ENCODE measurements around the gene PLEKHH2. TPM values are rescaled to one million over a fixed set of nuclear protein-coding genes. Genes with fewer than 3 reads are reported as not detected.

PLEKHH2 gene
- polyA plus RNA-seq, 3 donors = not detected

- peaks cover 3 to 23% (median 17%) of the 10 kb centered on the region in 3 donors for H3K27me3 Mint-ChIP-seq (ENCODE audit: low read depth in 3 of 3)
- no peak for DNase-seq
- H3K27ac Mint-ChIP-seq = no peak overlapping the region
- no peak overlapping the region for H3K4me3 ChIP-seq (replicated peaks in 1 of 3; ENCODE audit: low read depth in 2 of 3, low read length in 3 of 3)
- no peaks in the 10 kb centered on the region for H3K36me3 Mint-ChIP-seq
- H3K79me2 ChIP-seq (ENCODE audit: insufficient read depth, low read length) = no peaks in the 10 kb centered on the region
- no CpG with 5 or more reads among the region's 2 CpGs for WGBS (ENCODE audit: insufficient coverage)
- TF ChIP-seq CTCF (IDR thresholded peaks at IDR 0.05) = no peak
- H3K9me3 ChIP-seq (replicated peaks in 1 of 2; ENCODE audit: control insufficient read depth in 1 of 2, insufficient read depth in 1 of 2, low read length in 2 of 2) = no peaks in the 10 kb centered on the region
- no peaks in the 10 kb centered on the region for H3K4me1 Mint-ChIP-seq
- no peak overlapping the region for H3K9ac ChIP-seq (ENCODE audit: insufficient read depth, low read length, poor library complexity, severe bottlenecking)
- H3K4me1 ChIP-seq (ENCODE audit: control insufficient read depth in 1 of 2, insufficient read depth in 2 of 2, low read length in 2 of 2) = no peaks in the 10 kb centered on the region
- H4K20me1 ChIP-seq (ENCODE audit: insufficient read depth, low read length) = no peaks in the 10 kb centered on the region
- no peaks in the 10 kb centered on the region for H3K36me3 ChIP-seq (replicated peaks in 1 of 2; ENCODE audit: control insufficient read depth in 1 of 2, insufficient read depth in 2 of 2, low read length in 2 of 2)
- H3K27me3 ChIP-seq (ENCODE audit: control insufficient read depth in 2 of 2, insufficient read depth in 2 of 2, low read length in 2 of 2) = peaks cover 0 to 7% of the 10 kb centered on the region in 2 donors
- intact Hi-C loops (cut with micrococcal nuclease) = no loop called here
- H3K9me3 Mint-ChIP-seq = peaks cover 0 to 2% (median 0%) of the 10 kb centered on the region in 7 donors
- no peak overlapping the region for H3K27ac ChIP-seq (ENCODE audit: low read depth in 1 of 2, low read length in 2 of 2)
- no peak overlapping the region for H2AFZ ChIP-seq (ENCODE audit: insufficient read depth, low read depth, low read length, poor library complexity, severe bottlenecking)
- H3K4me3 Mint-ChIP-seq = no peak overlapping the region
- no peak overlapping the region for H3K4me2 ChIP-seq (replicated peaks; ENCODE audit: extremely low read depth, low read length, poor library complexity, severe bottlenecking)
These were observed 101.2 kb downstream of the PLEKHH2 start for GRCh38 chr2:43738257-43738656.

GRCh38 chr2:43743706-43744105, 106.6 kb downstream of the PLEKHH2 start:
- no peak overlapping the region for H3K27ac Mint-ChIP-seq
- Histone ChIP-seq H3K4me2 (replicated peaks; ENCODE audit: extremely low read depth, low read length, poor library complexity, severe bottlenecking) (no peak overlapping the region), H3K4me1 (ENCODE audit: control insufficient read depth in 1 of 2, insufficient read depth in 2 of 2, low read length in 2 of 2) (no peaks in the 10 kb centered on the region), H3K36me3 (replicated peaks in 1 of 2; ENCODE audit: control insufficient read depth in 1 of 2, insufficient read depth in 2 of 2, low read length in 2 of 2) (no peaks in the 10 kb centered on the region), H3K79me2 (ENCODE audit: insufficient read depth, low read length) (no peaks in the 10 kb centered on the region), H2AFZ (ENCODE audit: insufficient read depth, low read depth, low read length, poor library complexity, severe bottlenecking) (no peak overlapping the region), H3K27ac (ENCODE audit: low read depth in 1 of 2, low read length in 2 of 2) (no peak overlapping the region), H3K27me3 (ENCODE audit: control insufficient read depth in 2 of 2, insufficient read depth in 2 of 2, low read length in 2 of 2) (peaks cover 0 to 7% of the 10 kb centered on the region in 2 donors), H3K9me3 (replicated peaks in 1 of 2; ENCODE audit: control insufficient read depth in 1 of 2, insufficient read depth in 1 of 2, low read length in 2 of 2) (no peaks in the 10 kb centered on the region), H3K4me3 (replicated peaks in 1 of 3; ENCODE audit: low read depth in 2 of 3, low read length in 3 of 3) (no peak overlapping the region), H4K20me1 (ENCODE audit: insufficient read depth, low read length) (no peaks in the 10 kb centered on the region), H3K9ac (ENCODE audit: insufficient read depth, low read length, poor library complexity, severe bottlenecking) (no peak overlapping the region)
- H3K36me3 Mint-ChIP-seq = no peaks in the 10 kb centered on the region
- peaks cover 0 to 2% (median 0%) of the 10 kb centered on the region in 7 donors for H3K9me3 Mint-ChIP-seq
- TF ChIP-seq CTCF (IDR thresholded peaks at IDR 0.05) = no peak
- 96% methylated on average over 4 of the region's 5 CpGs for WGBS (ENCODE audit: insufficient coverage)
- DNase-seq = no peak
- no peaks in the 10 kb centered on the region for H3K4me1 Mint-ChIP-seq
- H3K27me3 Mint-ChIP-seq (ENCODE audit: low read depth in 3 of 3) = peaks cover 0 to 6% (median 5%) of the 10 kb centered on the region in 3 donors
- no peak overlapping the region for H3K4me3 Mint-ChIP-seq
- intact Hi-C loops (cut with micrococcal nuclease) = no loop called here

Measured in CD14-positive monocyte (primary cell).